Measurements from ENCODE around the gene MC1R.
A peak's percentile ranks its signal among the peaks of the same experiment; 100 is the strongest.

The MC1R gene

DNA sequence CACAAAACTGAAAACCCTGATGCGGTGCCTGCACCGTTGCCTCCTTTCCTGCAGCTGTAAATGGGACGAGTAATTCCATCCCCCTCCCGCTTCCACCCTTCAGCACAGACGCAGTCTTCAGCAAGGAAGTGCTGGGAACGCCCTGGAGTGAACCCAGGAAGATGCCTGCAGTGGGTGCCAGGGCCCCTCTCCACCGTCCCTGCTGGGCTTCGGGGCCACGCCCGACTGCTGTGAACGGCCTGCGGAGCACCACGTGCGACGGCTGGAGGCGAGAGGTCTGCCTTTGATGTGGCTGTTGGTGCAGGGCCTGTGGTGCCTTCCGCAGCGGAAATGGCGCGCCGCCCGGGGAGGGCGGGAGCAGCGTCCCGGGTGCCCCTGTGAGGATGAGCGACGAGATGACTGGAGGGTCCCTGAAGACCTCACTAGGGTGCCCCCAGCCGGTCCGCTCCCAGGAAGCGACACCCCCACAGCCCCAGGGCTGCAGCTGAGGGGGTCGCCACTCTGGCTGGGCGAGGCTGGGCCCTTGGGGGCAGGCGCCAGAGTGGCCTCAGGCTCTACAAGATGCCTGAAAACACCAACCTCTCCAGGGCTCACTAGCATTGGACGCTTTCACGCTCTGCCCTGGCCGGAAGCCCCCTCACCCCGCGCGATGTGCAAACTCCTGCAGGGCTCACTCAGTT is 749 bp upstream of the MC1R start:
- DNase-seq (ENCODE audit: low read depth), result peak; percentile 52
- TF ChIP-seq, protein P1, sequence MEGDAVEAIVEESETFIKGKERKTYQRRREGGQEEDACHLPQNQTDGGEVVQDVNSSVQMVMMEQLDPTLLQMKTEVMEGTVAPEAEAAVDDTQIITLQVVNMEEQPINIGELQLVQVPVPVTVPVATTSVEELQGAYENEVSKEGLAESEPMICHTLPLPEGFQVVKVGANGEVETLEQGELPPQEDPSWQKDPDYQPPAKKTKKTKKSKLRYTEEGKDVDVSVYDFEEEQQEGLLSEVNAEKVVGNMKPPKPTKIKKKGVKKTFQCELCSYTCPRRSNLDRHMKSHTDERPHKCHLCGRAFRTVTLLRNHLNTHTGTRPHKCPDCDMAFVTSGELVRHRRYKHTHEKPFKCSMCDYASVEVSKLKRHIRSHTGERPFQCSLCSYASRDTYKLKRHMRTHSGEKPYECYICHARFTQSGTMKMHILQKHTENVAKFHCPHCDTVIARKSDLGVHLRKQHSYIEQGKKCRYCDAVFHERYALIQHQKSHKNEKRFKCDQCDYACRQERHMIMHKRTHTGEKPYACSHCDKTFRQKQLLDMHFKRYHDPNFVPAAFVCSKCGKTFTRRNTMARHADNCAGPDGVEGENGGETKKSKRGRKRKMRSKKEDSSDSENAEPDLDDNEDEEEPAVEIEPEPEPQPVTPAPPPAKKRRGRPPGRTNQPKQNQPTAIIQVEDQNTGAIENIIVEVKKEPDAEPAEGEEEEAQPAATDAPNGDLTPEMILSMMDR (IDR thresholded peaks at IDR 0.05; ENCODE audit: low read depth, low read length, missing control alignments), result no peak

DNA sequence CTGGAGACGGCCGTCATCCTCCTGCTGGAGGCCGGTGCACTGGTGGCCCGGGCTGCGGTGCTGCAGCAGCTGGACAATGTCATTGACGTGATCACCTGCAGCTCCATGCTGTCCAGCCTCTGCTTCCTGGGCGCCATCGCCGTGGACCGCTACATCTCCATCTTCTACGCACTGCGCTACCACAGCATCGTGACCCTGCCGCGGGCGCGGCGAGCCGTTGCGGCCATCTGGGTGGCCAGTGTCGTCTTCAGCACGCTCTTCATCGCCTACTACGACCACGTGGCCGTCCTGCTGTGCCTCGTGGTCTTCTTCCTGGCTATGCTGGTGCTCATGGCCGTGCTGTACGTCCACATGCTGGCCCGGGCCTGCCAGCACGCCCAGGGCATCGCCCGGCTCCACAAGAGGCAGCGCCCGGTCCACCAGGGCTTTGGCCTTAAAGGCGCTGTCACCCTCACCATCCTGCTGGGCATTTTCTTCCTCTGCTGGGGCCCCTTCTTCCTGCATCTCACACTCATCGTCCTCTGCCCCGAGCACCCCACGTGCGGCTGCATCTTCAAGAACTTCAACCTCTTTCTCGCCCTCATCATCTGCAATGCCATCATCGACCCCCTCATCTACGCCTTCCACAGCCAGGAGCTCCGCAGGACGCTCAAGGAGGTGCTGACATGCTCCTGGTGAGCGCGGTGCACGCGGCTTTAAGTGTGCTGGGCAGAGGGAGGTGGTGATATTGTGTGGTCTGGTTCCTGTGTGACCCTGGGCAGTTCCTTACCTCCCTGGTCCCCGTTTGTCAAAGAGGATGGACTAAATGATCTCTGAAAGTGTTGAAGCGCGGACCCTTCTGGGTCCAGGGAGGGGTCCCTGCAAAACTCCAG is 1.1 kb downstream of the MC1R start:
- DNase-seq (ENCODE audit: low read depth), result no peak
- no peak overlapping the region for H3K4me3 ChIP-seq (ENCODE audit: low read depth, low read length)
- TF ChIP-seq, protein P1 (IDR thresholded peaks at IDR 0.05; ENCODE audit: low read depth, low read length, missing control alignments), result no peak

More for the DNA sequence above, 749 bp upstream of the MC1R start:
- H3K4me3 ChIP-seq (ENCODE audit: low read depth, low read length), result peak overlapping the region; percentile 33

DNA sequence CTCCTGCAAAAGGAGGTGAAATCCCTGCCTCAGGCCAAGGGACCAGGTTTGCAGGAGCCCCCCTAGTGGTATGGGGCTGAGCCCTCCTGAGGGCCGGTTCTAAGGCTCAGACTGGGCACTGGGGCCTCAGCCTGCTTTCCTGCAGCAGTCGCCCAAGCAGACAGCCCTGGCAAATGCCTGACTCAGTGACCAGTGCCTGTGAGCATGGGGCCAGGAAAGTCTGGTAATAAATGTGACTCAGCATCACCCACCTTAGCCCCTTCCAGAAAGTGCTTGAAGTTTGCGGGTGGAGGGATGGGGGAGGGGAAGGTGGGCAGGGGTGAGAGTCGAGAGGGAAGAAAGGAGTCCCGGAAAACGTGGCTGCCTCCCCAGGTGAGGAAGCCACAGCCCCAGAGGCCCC is 2.1 kb downstream of the MC1R start:
- TF ChIP-seq, protein P1 (IDR thresholded peaks at IDR 0.05; ENCODE audit: low read depth, low read length, missing control alignments), result no peak
- no peak for DNase-seq (ENCODE audit: low read depth)
- H3K4me3 ChIP-seq (ENCODE audit: low read depth, low read length), result no peak overlapping the region

DNA sequence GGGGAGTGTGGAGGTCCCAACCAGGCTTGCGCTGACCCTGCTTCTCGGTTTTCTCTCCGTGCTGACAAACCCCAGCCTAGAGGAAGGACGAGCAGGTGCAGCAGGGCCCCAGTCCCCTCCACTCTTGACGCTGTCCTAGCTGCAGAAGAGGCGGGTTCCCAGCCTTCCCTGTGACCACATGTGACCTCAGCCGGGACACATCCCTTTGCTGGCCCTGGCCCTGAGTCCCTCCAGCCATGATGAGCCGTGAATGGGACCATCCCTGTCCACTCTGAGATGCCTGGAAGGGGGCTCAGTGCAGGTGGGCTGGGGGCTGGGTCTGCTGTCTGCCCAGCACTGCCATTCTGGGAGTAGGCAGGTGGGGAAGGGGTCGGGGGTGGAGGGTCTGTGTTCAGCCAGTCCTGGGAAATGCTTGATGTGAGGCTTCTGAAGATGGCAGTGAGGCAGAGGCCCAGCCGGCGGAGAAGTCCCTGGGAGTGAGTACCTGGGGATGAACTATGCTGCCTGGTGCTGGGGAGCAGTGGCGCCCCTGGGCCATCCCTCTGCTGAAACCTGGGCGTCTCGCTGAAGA is 2.6 kb downstream of the MC1R start:
- TF ChIP-seq, protein P1 (IDR thresholded peaks at IDR 0.05; ENCODE audit: low read depth, low read length, missing control alignments), result no peak

DNA sequence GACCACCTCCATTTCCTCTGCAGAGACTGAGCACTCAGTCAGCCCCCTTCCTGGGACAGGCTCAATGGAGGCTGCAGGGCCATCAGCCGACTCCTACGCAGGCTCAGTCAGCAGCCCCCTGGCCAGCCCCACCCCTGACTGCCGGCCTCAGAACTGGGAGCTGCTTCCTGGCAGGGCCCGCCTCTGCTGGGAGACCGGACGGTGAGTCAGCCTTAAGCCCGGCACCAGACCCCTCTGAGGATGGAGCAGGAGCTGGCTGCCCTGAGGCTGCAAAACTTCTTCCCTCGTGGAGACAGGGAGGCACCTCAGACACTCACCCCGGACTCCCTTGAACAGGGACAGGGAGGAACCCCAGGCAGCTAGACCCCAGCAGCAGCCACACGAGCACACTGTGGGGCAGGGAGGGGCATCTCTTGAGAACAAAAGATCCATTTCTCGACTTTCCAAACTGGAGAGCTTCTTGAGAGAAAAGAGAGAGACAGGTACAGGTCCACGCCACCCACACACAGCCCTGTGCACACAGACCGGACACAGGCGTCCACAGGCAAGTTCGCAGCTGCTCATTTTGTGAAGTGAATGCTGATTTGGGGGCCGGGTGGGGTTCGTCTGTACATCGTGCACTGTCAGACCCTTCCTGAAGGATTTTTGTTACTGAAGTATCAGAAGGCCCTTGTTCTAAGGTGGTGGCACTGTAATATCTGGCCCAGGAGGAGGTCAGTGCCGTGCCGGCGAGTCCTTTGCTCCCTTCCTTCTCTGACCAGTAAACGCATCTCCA is 3.2 kb downstream of the MC1R start:
- no peak for DNase-seq (ENCODE audit: low read depth)
- H3K4me3 ChIP-seq (ENCODE audit: low read depth, low read length), result no peak overlapping the region
- TF ChIP-seq, protein P1 (IDR thresholded peaks at IDR 0.05; ENCODE audit: low read depth, low read length, missing control alignments), result no peak

More for the DNA sequence above, 2.6 kb downstream of the MC1R start:
- H3K4me3 ChIP-seq (ENCODE audit: low read depth, low read length), result no peak overlapping the region
- no peak for DNase-seq (ENCODE audit: low read depth)

DNA sequence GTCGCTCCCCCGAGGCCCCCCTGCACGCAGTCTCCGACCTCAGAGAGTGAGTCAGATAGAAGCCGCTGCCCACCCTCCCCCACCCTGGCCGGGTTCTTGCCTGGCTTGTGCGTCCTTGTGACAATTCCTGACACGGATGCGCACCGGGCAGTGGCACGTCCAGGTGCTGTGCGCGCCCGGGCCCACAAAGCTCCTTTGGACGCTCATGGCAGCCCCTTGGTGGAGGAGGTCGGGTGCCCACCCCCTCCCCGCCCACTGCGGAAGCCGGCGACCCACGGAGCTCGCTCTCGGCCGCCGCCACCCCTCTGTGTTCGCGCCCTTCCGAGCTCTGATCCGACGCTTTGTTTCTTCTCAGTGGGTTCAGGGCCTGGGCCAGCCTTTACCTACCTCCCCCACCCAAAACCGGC is 3.8 kb downstream of the MC1R start:
- H3K4me3 ChIP-seq (ENCODE audit: low read depth, low read length), result peak overlapping the region; percentile 43
- DNase-seq (ENCODE audit: low read depth), result no peak
- TF ChIP-seq, protein P1 (IDR thresholded peaks at IDR 0.05; ENCODE audit: low read depth, low read length, missing control alignments), result no peak
